Limb (tissue), 2 donors: ENCODE results near the gene ATP6V0A1.
"Not testable (repeated sequence)": the region's sequence is repeated elsewhere in the genome, so short reads cannot be mapped to it uniquely, and the experiment has no call there.

Experiments used
- DNase-seq, 2 donors: peaks; one replicate each; pipeline ENCODE4 v3.0.0-alpha.2; 2016; ENCODE audit errors: extremely low spot score in 2 of 2

ATP6V0A1 gene

GRCh38 chr17:42537826-42538451 is 79.3 kb downstream of the ATP6V0A1 start:
- no peak for DNase-seq

GRCh38 chr17:42538482-42538881 is 79.8 kb downstream of the ATP6V0A1 start:
- DNase-seq: no peak

- not testable (repeated sequence) for DNase-seq
Observed at GRCh38 chr17:42540558-42540957, 81.9 kb downstream of the ATP6V0A1 start.

- DNase-seq: no peak
Observed at GRCh38 chr17:42541041-42541833, 82.6 kb downstream of the ATP6V0A1 start.

- no peak for DNase-seq
Observed at GRCh38 chr17:42543190-42544079, 84.8 kb downstream of the ATP6V0A1 start.

- DNase-seq: no peak
Observed at GRCh38 chr17:42544874-42545283, 86.2 kb downstream of the ATP6V0A1 start.

- DNase-seq: not testable (repeated sequence)
Observed at GRCh38 chr17:42545755-42546505, 87.3 kb downstream of the ATP6V0A1 start.

- peak in 1 of 2 donors; percentile 30 for DNase-seq
Observed at GRCh38 chr17:42547001-42547461, 88.4 kb downstream of the ATP6V0A1 start.

- no peak for DNase-seq
Observed at GRCh38 chr17:42547698-42548069, 89.0 kb downstream of the ATP6V0A1 start.

GRCh38 chr17:42548070-42548837 is 89.6 kb downstream of the ATP6V0A1 start:
- peak in 1 of 2 donors; percentile 84 for DNase-seq

- DNase-seq: no peak
Observed at GRCh38 chr17:42548993-42549755, 90.5 kb downstream of the ATP6V0A1 start.

- DNase-seq: not testable (repeated sequence)
Observed at GRCh38 chr17:42552736-42553135, 94.1 kb downstream of the ATP6V0A1 start, which contains the start of gene HSD17B1. Gene HSD17B1 (plus strand): TSS chr17:42552923. CDS start chr17:42552934, 11 bp downstream.

GRCh38 chr17:42553161-42553818 is 94.6 kb downstream of the ATP6V0A1 start:
- DNase-seq: peak in 1 of 2 donors; percentile 40

GRCh38 chr17:42553866-42554249 is 95.2 kb downstream of the ATP6V0A1 start:
- DNase-seq: no peak

- peak; percentile 86 to 93 for DNase-seq
Observed at GRCh38 chr17:42554250-42555121, 95.8 kb downstream of the ATP6V0A1 start.

GRCh38 chr17:42555122-42555622 is 96.5 kb downstream of the ATP6V0A1 start:
- DNase-seq: no peak

- not testable (repeated sequence) for DNase-seq
Observed at GRCh38 chr17:42555961-42556617, 97.4 kb downstream of the ATP6V0A1 start.
